Ascending aorta (tissue), 2 donors: Measurements from ENCODE around the gene TOR1AIP1. TPM values are rescaled to one million over a fixed set of nuclear protein-coding genes. Genes with fewer than 3 reads are reported as not detected.

Experiments
- DNase-seq, 2 donors: peaks; one replicate each; pipeline ENCODE4 v3.0.0-alpha.2; 2019; ENCODE audit warnings: low spot score in 2 of 2
- H3K27ac ChIP-seq, 2 donors: fragments of 200-600 bp; sonication (generic); one replicate each; pipeline ENCODE4 v1.5.1; 2016 to 2017; ENCODE audit warnings: mild to moderate bottlenecking in 1 of 2
- H3K27me3 ChIP-seq: fragments of 200-600 bp; sonication (generic); one replicate; pipeline ENCODE4 v1.5.1; 2017
- H3K36me3 ChIP-seq, 2 donors: fragments of 200-600 bp; sonication (generic); one replicate each; pipeline ENCODE4 v1.5.1; 2016
- H3K4me1 ChIP-seq, 2 donors: fragments of 200-600 bp; sonication (generic); one replicate each; pipeline ENCODE4 v1.5.1; 2016 to 2017; ENCODE audit warnings: mild to moderate bottlenecking in 1 of 2
- H3K4me3 ChIP-seq, 2 donors: fragments of 200-600 bp; sonication (generic); one replicate each; pipeline ENCODE4 v1.5.1; 2016 to 2017; ENCODE audit warnings: mild to moderate bottlenecking in 1 of 2
- H3K9me3 ChIP-seq, 2 donors: fragments of 200-600 bp; sonication (generic); one replicate each; pipeline ENCODE4 v1.5.1; 2016
- intact Hi-C: fragments of 100-400 bp; cut with DNase I; formaldehyde crosslinking; loops from one replicate; pipeline ENCODE4 v1.15.1; 2023
- total RNA-seq: library from RNA; depleted of rRNA; stranded (reverse); fragments of >200 nt; gene quantifications from one replicate; pipeline ENCODE4 v1.1.0, GENCODE V29; 2016
- TF ChIP-seq, protein P1 (sequence below), 3 experiments: fragments of 200-600 bp in 2 of 3; fragments of 450-650 bp in 1 of 3; sonication (generic) in 2 of 3; IDR thresholded peaks; one replicate each; pipeline ENCODE4 v1.5.1; 2016 to 2019; ENCODE audit warnings: antibody characterized with exemption in 3 of 3, mild to moderate bottlenecking in 1 of 3, moderate library complexity in 1 of 3

TOR1AIP1 gene
- total RNA-seq, 1 donor from 2014 or later: 46.6 TPM

- Histone ChIP-seq H3K9me3 (no peaks in the 10 kb centered on the region), H3K27ac (no peak overlapping the region), H3K4me1 (peaks cover 0 to 9% of the 10 kb centered on the region in 2 donors), H3K36me3 (peaks cover 0 to 11% of the 10 kb centered on the region in 2 donors), H3K27me3 (no peaks in the 10 kb centered on the region), H3K4me3 (peak overlapping the region; percentile 55 to 85)
- no peak for DNase-seq
- TF ChIP-seq, protein P1, sequence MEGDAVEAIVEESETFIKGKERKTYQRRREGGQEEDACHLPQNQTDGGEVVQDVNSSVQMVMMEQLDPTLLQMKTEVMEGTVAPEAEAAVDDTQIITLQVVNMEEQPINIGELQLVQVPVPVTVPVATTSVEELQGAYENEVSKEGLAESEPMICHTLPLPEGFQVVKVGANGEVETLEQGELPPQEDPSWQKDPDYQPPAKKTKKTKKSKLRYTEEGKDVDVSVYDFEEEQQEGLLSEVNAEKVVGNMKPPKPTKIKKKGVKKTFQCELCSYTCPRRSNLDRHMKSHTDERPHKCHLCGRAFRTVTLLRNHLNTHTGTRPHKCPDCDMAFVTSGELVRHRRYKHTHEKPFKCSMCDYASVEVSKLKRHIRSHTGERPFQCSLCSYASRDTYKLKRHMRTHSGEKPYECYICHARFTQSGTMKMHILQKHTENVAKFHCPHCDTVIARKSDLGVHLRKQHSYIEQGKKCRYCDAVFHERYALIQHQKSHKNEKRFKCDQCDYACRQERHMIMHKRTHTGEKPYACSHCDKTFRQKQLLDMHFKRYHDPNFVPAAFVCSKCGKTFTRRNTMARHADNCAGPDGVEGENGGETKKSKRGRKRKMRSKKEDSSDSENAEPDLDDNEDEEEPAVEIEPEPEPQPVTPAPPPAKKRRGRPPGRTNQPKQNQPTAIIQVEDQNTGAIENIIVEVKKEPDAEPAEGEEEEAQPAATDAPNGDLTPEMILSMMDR (IDR thresholded peaks at IDR 0.05): no peak
- intact Hi-C loops: no loop called here
Observed at GRCh38 chr1:179875596-179876299, 6.3 kb upstream of the TOR1AIP1 start.

- H3K4me3 ChIP-seq: peak overlapping the region; percentile 55 to 85
- no peaks in the 10 kb centered on the region for H3K27me3 ChIP-seq
- DNase-seq: no peak
- H3K27ac ChIP-seq: no peak overlapping the region
- peaks cover 0 to 10% of the 10 kb centered on the region in 2 donors for H3K4me1 ChIP-seq
- H3K36me3 ChIP-seq: peaks cover 0 to 11% of the 10 kb centered on the region in 2 donors
- no peaks in the 10 kb centered on the region for H3K9me3 ChIP-seq
- TF ChIP-seq, protein P1 (IDR thresholded peaks at IDR 0.05): no peak
- intact Hi-C loops: no loop called here
Observed at GRCh38 chr1:179876300-179876715, 5.8 kb upstream of the TOR1AIP1 start.

DNA sequence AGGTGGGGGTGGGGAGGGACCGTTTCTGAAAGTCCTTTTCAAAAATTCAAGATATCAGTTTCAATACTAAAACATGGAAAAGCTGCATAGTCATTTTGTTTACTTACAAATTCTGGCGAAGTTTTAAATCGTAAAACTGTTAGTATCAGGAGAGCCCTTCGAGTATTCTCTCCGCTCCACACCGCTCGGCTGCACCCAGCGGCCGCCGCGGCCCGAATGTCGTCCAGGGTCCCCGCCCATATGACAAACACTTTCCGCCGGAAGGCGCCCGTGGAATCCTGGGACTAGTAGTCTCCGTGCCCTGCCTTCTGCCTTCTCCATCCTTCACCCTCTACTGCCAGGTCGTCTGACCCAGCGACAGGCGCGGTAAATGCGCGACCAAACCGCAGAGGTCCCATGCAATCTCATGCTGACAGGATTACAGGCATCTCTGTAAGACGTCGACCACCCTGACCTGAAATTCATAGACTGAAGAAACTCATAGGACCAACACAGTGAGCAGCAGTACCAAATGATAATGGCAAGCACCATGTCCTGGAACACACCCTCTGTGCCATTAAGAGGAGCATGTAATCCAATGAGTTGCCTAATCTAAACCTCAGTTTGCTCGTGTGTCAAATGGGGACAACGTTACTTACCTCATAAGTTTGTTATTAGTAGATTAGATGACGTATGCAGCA is 4.4 kb upstream of the TOR1AIP1 start, which contains the start of gene TOR1AIP2:
TOR1AIP2 (minus strand) TSS at position 218 of the 680 bp plus-strand sequence. CDS start 25,138 bp downstream, outside the sequence.
- Histone ChIP-seq H3K4me1 (peaks cover 0 to 7% of the 10 kb centered on the region in 2 donors), H3K27me3 (no peaks in the 10 kb centered on the region), H3K36me3 (peaks cover 0 to 11% of the 10 kb centered on the region in 2 donors), H3K4me3 (peak within 1 kb of the TSS; percentile 55 to 85), H3K27ac (peak within 1 kb of the TSS in 1 of 2 donors; percentile 52), H3K9me3 (no peaks in the 10 kb centered on the region)
- intact Hi-C loops: no loop called here
- TF ChIP-seq, protein P1 (IDR thresholded peaks at IDR 0.05): peak in 1 of 3 experiments; percentile 3
- DNase-seq: peak; percentile 75 to 96

DNA sequence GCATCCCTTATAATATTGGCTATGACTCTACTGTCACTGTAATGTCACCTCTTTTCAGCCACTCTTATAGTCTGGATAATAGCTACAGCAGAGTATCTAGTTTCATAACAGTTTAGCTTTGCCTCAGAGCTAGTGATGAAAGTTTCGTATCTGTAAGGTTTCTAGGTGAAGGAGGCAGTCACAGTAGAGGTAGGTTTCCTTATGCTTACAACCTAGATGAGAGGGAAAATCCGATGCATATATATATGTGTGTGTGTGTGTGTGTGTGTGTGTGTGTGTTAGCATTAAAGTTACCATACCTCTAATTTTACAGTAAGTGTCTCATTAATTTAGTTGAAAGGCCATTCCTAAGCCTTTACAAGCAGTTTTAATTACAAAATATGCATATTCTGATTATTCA is 2.3 kb upstream of the TOR1AIP1 start:
- no peak for DNase-seq
- Histone ChIP-seq H3K36me3 (peaks cover 0 to 6% of the 10 kb centered on the region in 2 donors), H3K9me3 (no peaks in the 10 kb centered on the region), H3K4me3 (no peak overlapping the region), H3K27ac (peak overlapping the region in 1 of 2 donors; percentile 97), H3K27me3 (no peaks in the 10 kb centered on the region), H3K4me1 (peaks cover 4 to 10% of the 10 kb centered on the region in 2 donors)
- intact Hi-C loops: loop anchor here (10.0 kb wide), 3 partner anchors 145 to 795 kb away; partner anchors contain the start of genes SOAT1 and TOR3A
- TF ChIP-seq, protein P1 (IDR thresholded peaks at IDR 0.05): no peak

DNA sequence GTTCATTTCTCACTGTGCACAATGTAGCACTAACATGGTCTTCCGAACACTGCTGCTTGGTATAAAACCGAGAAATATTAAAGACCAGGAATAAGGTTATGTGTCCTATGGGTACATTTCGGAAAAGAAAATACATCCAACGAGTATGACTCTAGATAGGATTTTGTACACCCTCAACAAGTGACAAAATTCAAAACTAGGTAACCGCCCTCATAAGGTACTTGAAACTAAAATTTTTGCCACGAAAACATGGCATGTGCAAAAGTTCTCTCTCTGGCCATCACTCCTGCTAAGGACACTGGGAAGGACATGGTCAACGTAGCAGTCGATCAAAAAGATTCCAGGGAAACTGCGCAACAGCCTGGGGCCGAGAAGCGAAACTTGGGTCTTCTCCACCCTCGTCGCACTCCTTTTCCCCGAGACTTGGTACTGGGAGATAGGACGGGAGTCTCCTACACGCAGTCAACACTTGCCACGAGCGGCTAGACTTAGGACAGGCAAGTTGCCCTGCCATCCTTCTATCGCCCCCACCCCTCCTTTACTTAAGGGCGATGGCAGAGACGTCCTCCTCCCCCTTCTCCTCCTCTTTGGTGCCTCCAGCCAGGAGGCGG is 338 bp upstream of the TOR1AIP1 start:
- no peaks in the 10 kb centered on the region for H3K27me3 ChIP-seq
- H3K4me1 ChIP-seq: peaks cover 4 to 21% of the 10 kb centered on the region in 2 donors
- no peaks in the 10 kb centered on the region for H3K9me3 ChIP-seq
- TF ChIP-seq, protein P1 (IDR thresholded peaks at IDR 0.05): no peak
- intact Hi-C loops: loop anchor here (1.0 to 10.0 kb wide), 6 partner anchors 73 to 797 kb away; partner anchors contain the start of genes CEP350, QSOX1, SOAT1 and TOR3A
- H3K4me3 ChIP-seq: peak overlapping the region; percentile 83 to 93
- peak; percentile 71 to 93 for DNase-seq
- H3K36me3 ChIP-seq: peaks cover 8 to 24% of the 10 kb centered on the region in 2 donors
- peak overlapping the region; percentile 97 to 100 for H3K27ac ChIP-seq
